ENCODE data around the gene RHCE. TPM values are rescaled to one million over a fixed set of nuclear protein-coding genes. Genes with fewer than 3 reads are reported as not detected.

Gene RHCE
- total RNA-seq, 1 donor from 2014 or later: not detected

DNA sequence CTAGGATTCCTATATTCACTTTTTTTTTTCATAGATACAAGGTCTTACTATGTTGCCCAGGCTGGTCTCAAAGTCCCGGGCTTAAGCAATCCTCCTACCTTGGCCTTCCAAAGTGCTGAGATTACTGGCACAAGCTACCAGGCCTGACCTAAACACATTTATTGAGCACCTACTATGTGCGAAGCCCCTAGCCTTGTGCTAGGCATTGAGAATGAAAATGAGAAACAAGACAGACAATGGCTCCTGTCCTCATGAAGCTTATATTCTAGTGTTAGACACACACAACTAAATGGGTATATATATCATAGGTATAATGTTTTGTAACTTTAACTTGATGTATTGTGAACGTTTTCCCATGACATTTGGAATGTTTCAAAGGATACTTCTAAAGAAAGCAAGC lies 71.0 kb downstream of the RHCE start:
- no peak for TF ChIP-seq CTCF (conservative IDR thresholded peaks at IDR 0.05; ENCODE audit: low read depth, low read length)

GRCh38 chr1:25347556-25347955 lies 73.1 kb downstream of the RHCE start:
- no peak for TF ChIP-seq CTCF (conservative IDR thresholded peaks at IDR 0.05; ENCODE audit: low read depth, low read length)
- DNase-seq (ENCODE audit: low read depth): no peak
- H3K4me3 ChIP-seq (ENCODE audit: low read depth, low read length): no peak overlapping the region

More for the DNA sequence above, 71.0 kb downstream of the RHCE start:
- no peak for DNase-seq (ENCODE audit: low read depth)
- no peak overlapping the region for H3K4me3 ChIP-seq (ENCODE audit: low read depth, low read length)

GRCh38 chr1:25343872-25344271 lies 76.8 kb downstream of the RHCE start:
- no peak for DNase-seq (ENCODE audit: low read depth)
- TF ChIP-seq CTCF (conservative IDR thresholded peaks at IDR 0.05; ENCODE audit: low read depth, low read length): no peak
- no peak overlapping the region for H3K4me3 ChIP-seq (ENCODE audit: low read depth, low read length)

GRCh38 chr1:25342846-25343245 lies 77.8 kb downstream of the RHCE start:
- TF ChIP-seq CTCF (conservative IDR thresholded peaks at IDR 0.05; ENCODE audit: low read depth, low read length): no peak
- no peak overlapping the region for H3K4me3 ChIP-seq (ENCODE audit: low read depth, low read length)
- DNase-seq (ENCODE audit: low read depth): no peak

GRCh38 chr1:25341746-25342145 lies 78.9 kb downstream of the RHCE start:
- DNase-seq (ENCODE audit: low read depth): no peak

GRCh38 chr1:25338986-25339385 lies 81.6 kb downstream of the RHCE start:
- H3K4me3 ChIP-seq (ENCODE audit: low read depth, low read length): peak overlapping the region; percentile 91

More at GRCh38 chr1:25341746-25342145, 78.9 kb downstream of the RHCE start:
- H3K4me3 ChIP-seq (ENCODE audit: low read depth, low read length): no peak overlapping the region
- no peak for TF ChIP-seq CTCF (conservative IDR thresholded peaks at IDR 0.05; ENCODE audit: low read depth, low read length)

More at GRCh38 chr1:25338986-25339385, 81.6 kb downstream of the RHCE start:
- DNase-seq (ENCODE audit: low read depth): no peak
- no peak for TF ChIP-seq CTCF (conservative IDR thresholded peaks at IDR 0.05; ENCODE audit: low read depth, low read length)
